ENCODE results near the gene PXMP2. TPM values are rescaled to one million over a fixed set of nuclear protein-coding genes. Genes with fewer than 3 reads are reported as not detected.

PXMP2 gene
- total RNA-seq, 1 donor from 2014 or later, result 18.6 TPM

- TF ChIP-seq EZH2phosphoT487 (IDR thresholded peaks at IDR 0.05) (no peak), EZH2 (IDR thresholded peaks at IDR 0.05) (no peak), CTCF (IDR thresholded peaks at IDR 0.05) (no peak)
- no peaks in the 10 kb centered on the region for H3K4me1 ChIP-seq
Measured at GRCh38 chr12:132659146-132659545, 28.2 kb upstream of the PXMP2 start.

GRCh38 chr12:132660052-132660451, 27.3 kb upstream of the PXMP2 start:
- H2AFZ ChIP-seq (replicated peaks), result no peak overlapping the region
- no peak for DNase-seq (ENCODE audit: low spot score)
- no peaks in the 10 kb centered on the region for H3K27me3 ChIP-seq
- H3F3A ChIP-seq (ENCODE audit: low read depth), result no peaks in the 10 kb centered on the region
- no peak overlapping the region for H3K4me2 ChIP-seq
- TF ChIP-seq EZH2 (IDR thresholded peaks at IDR 0.05), result no peak
- TF ChIP-seq CTCF (IDR thresholded peaks at IDR 0.05), result no peak
- TF ChIP-seq EZH2phosphoT487 (IDR thresholded peaks at IDR 0.05), result no peak
- H3K27ac ChIP-seq, result no peak overlapping the region
- no peaks in the 10 kb centered on the region for H3K4me1 ChIP-seq
- Mint-ChIP-seq H3K4me3 (no peak overlapping the region), H3K36me3 (peaks cover 33% of the 10 kb centered on the region), H3K27ac (no peak overlapping the region), H3K27me3 (ENCODE audit: insufficient read depth, low read depth) (no peaks in the 10 kb centered on the region), H3K9me3 (no peaks in the 10 kb centered on the region), H3K4me1 (no peaks in the 10 kb centered on the region)
- no peak overlapping the region for H3K9ac ChIP-seq
- H4K20me1 ChIP-seq (ENCODE audit: low read depth), result no peaks in the 10 kb centered on the region
- peaks cover 4% of the 10 kb centered on the region for H3K36me3 ChIP-seq
- no peak overlapping the region for H3K4me3 ChIP-seq
- H3K79me2 ChIP-seq (ENCODE audit: low read depth), result no peaks in the 10 kb centered on the region
- no peaks in the 10 kb centered on the region for H3K9me3 ChIP-seq (ENCODE audit: low read depth)

More at GRCh38 chr12:132659146-132659545, 28.2 kb upstream of the PXMP2 start:
- no peak overlapping the region for H3K27ac ChIP-seq
- no peaks in the 10 kb centered on the region for H3F3A ChIP-seq (ENCODE audit: low read depth)
- H3K4me2 ChIP-seq, result no peak overlapping the region
- H3K9me3 ChIP-seq (ENCODE audit: low read depth), result no peaks in the 10 kb centered on the region
- Mint-ChIP-seq H3K27ac (no peak overlapping the region), H3K4me3 (no peak overlapping the region), H3K9me3 (no peaks in the 10 kb centered on the region), H3K36me3 (peaks cover 37% of the 10 kb centered on the region), H3K4me1 (no peaks in the 10 kb centered on the region), H3K27me3 (ENCODE audit: insufficient read depth, low read depth) (no peaks in the 10 kb centered on the region)
- H4K20me1 ChIP-seq (ENCODE audit: low read depth), result no peaks in the 10 kb centered on the region
- H3K27me3 ChIP-seq, result no peaks in the 10 kb centered on the region
- H3K36me3 ChIP-seq, result peaks cover 6% of the 10 kb centered on the region
- no peak overlapping the region for H3K9ac ChIP-seq
- no peak overlapping the region for H2AFZ ChIP-seq (replicated peaks)
- no peak for DNase-seq (ENCODE audit: low spot score)
- H3K4me3 ChIP-seq, result no peak overlapping the region
- no peaks in the 10 kb centered on the region for H3K79me2 ChIP-seq (ENCODE audit: low read depth)

GRCh38 chr12:132660996-132661395, 26.4 kb upstream of the PXMP2 start:
- Mint-ChIP-seq H3K36me3 (peaks cover 39% of the 10 kb centered on the region), H3K4me1 (no peaks in the 10 kb centered on the region), H3K27me3 (ENCODE audit: insufficient read depth, low read depth) (no peaks in the 10 kb centered on the region), H3K4me3 (no peak overlapping the region), H3K27ac (no peak overlapping the region), H3K9me3 (no peaks in the 10 kb centered on the region)
- no peaks in the 10 kb centered on the region for H3F3A ChIP-seq (ENCODE audit: low read depth)
- H3K9ac ChIP-seq, result no peak overlapping the region
- no peaks in the 10 kb centered on the region for H3K36me3 ChIP-seq
- H3K9me3 ChIP-seq (ENCODE audit: low read depth), result no peaks in the 10 kb centered on the region
- H3K27me3 ChIP-seq, result no peaks in the 10 kb centered on the region
- H2AFZ ChIP-seq (replicated peaks), result no peak overlapping the region
- H3K4me1 ChIP-seq, result no peaks in the 10 kb centered on the region
- no peaks in the 10 kb centered on the region for H4K20me1 ChIP-seq (ENCODE audit: low read depth)
- no peak overlapping the region for H3K4me3 ChIP-seq
- DNase-seq (ENCODE audit: low spot score), result no peak
- no peak overlapping the region for H3K27ac ChIP-seq
- no peak for TF ChIP-seq EZH2 (IDR thresholded peaks at IDR 0.05)
- H3K79me2 ChIP-seq (ENCODE audit: low read depth), result no peaks in the 10 kb centered on the region
- no peak overlapping the region for H3K4me2 ChIP-seq

GRCh38 chr12:132661972-132662371, 25.4 kb upstream of the PXMP2 start:
- Histone ChIP-seq H3K9me3 (ENCODE audit: low read depth) (no peaks in the 10 kb centered on the region), H2AFZ (replicated peaks) (no peak overlapping the region), H3K27ac (no peak overlapping the region), H4K20me1 (ENCODE audit: low read depth) (no peaks in the 10 kb centered on the region), H3K4me1 (no peaks in the 10 kb centered on the region), H3K36me3 (no peaks in the 10 kb centered on the region), H3K9ac (no peak overlapping the region), H3K4me3 (no peak overlapping the region), H3K79me2 (ENCODE audit: low read depth) (no peaks in the 10 kb centered on the region), H3K4me2 (no peak overlapping the region), H3K27me3 (no peaks in the 10 kb centered on the region), H3F3A (ENCODE audit: low read depth) (no peaks in the 10 kb centered on the region)
- Mint-ChIP-seq H3K36me3 (peaks cover 43% of the 10 kb centered on the region), H3K27me3 (ENCODE audit: insufficient read depth, low read depth) (no peaks in the 10 kb centered on the region), H3K4me3 (no peak overlapping the region), H3K27ac (no peak overlapping the region), H3K4me1 (no peaks in the 10 kb centered on the region), H3K9me3 (no peaks in the 10 kb centered on the region)
- no peak for DNase-seq (ENCODE audit: low spot score)
- TF ChIP-seq CTCF (IDR thresholded peaks at IDR 0.05) (no peak), EZH2 (IDR thresholded peaks at IDR 0.05) (no peak), EZH2phosphoT487 (IDR thresholded peaks at IDR 0.05) (no peak)

Data from neural progenitor cell (in vitro differentiated cells).